Fibroblast of lung (primary cell): Measurements from ENCODE around the gene RGS2. TPM values are rescaled to one million over a fixed set of nuclear protein-coding genes. Genes with fewer than 3 reads are reported as not detected.

ENCODE experiments used
- DNase-seq, 2 donors: peaks; one replicate each; pipeline versions ENCODE4 v3.0.0 to v3.0.0-alpha.2; 2010; ENCODE audit warnings: low read depth in 2 of 2
- H2AFZ ChIP-seq: 2 replicates; pipeline ENCODE4 v1.5.1; 2012; ENCODE audit warnings: low read length, control low read depth, inconsistent platforms
- H3K27ac ChIP-seq: 2 replicates; pipeline ENCODE4 v1.5.1; 2011; ENCODE audit warnings: low read length, control low read depth; ENCODE audit not compliant: insufficient read depth
- H3K27me3 ChIP-seq: 2 replicates; pipeline ENCODE4 v1.5.1; 2011; ENCODE audit warnings: mild to moderate bottlenecking, low read length; ENCODE audit not compliant: control insufficient read depth, insufficient read depth
- H3K36me3 ChIP-seq: 2 replicates; pipeline ENCODE4 v1.5.1; 2011; ENCODE audit warnings: low read length; ENCODE audit not compliant: control insufficient read depth, insufficient read depth
- H3K4me1 ChIP-seq: 2 replicates; pipeline ENCODE4 v1.5.1; 2011; ENCODE audit warnings: low read length; ENCODE audit not compliant: control insufficient read depth, insufficient read depth; ENCODE audit errors: extremely low read depth
- H3K4me2 ChIP-seq: 2 replicates; pipeline ENCODE4 v1.5.1; 2011; ENCODE audit warnings: low read length, control low read depth; ENCODE audit not compliant: insufficient read depth; ENCODE audit errors: extremely low read depth
- H3K4me3 ChIP-seq, 4 experiments: fragments of 200-600 bp in 1 of 4; sonication (generic) in 1 of 4; replicated peaks in 1 of 4; 2 replicates each; pipeline ENCODE4 v1.5.1; 2011 to 2016; ENCODE audit warnings: low read length in 4 of 4, low read depth in 3 of 4, mild to moderate bottlenecking in 3 of 4, control low read depth in 2 of 4, inconsistent platforms in 1 of 4, mixed read lengths in 1 of 4; ENCODE audit not compliant: insufficient read depth in 1 of 4; ENCODE audit errors: control extremely low read depth in 1 of 4
- H3K79me2 ChIP-seq: 2 replicates; pipeline ENCODE4 v1.5.1; 2012; ENCODE audit warnings: mild to moderate bottlenecking, low read length, inconsistent platforms; ENCODE audit not compliant: control insufficient read depth, insufficient read depth
- H3K9ac ChIP-seq: 2 replicates; pipeline ENCODE4 v1.5.1; 2011; ENCODE audit warnings: mild to moderate bottlenecking, low read length, control low read depth; ENCODE audit not compliant: insufficient read depth
- H3K9me3 ChIP-seq: 2 replicates; pipeline ENCODE4 v1.5.1; 2012; ENCODE audit warnings: low read depth, low read length; ENCODE audit not compliant: control insufficient read depth, insufficient read depth
- H4K20me1 ChIP-seq: 2 replicates; pipeline ENCODE4 v1.5.1; 2011; ENCODE audit warnings: low read length; ENCODE audit not compliant: control insufficient read depth, insufficient read depth; ENCODE audit errors: extremely low read depth
- CTCF ChIP-seq, 2 donors: IDR thresholded peaks in 1 of 2; conservative IDR thresholded peaks in 1 of 2; 1 replicate in 1 of 2; 2 replicates in 1 of 2; pipeline ENCODE4 v1.5.1; 2011 to 2012; ENCODE audit warnings: low read length in 2 of 2, control low read depth in 1 of 2, inconsistent platforms in 1 of 2, low read depth in 1 of 2, mild to moderate bottlenecking in 1 of 2
- EZH2 ChIP-seq: IDR thresholded peaks from 2 replicates; pipeline ENCODE4 v1.5.1; 2012; ENCODE audit warnings: low read length, control low read depth, mild to moderate bottlenecking; ENCODE audit errors: missing control alignments
- polyA plus RNA-seq, 2 donors: library from polyadenylated mRNA; depleted of rRNA in 1 of 2; stranded (reverse) in 1 of 2; unstranded in 1 of 2; fragments of >200 nt; gene quantifications; 2 replicates each; pipeline ENCODE4 v1.2.1, GENCODE V29; 2011 to 2012; ENCODE audit warnings: missing spikeins in 1 of 2
- total RNA-seq: library from RNA; depleted of rRNA; stranded (reverse); fragments of >200 nt; gene quantifications from 2 replicates; pipeline ENCODE4 v1.2.1, GENCODE V29; 2014

RGS2 gene
- total and polyA plus RNA-seq, 2 donors (not counting 1 experiment from before 2014, with no cell fraction given): 31.7 to 43.9 TPM

GRCh38 chr1:192846950-192847349, 38.1 kb downstream of the RGS2 start:
- Histone ChIP-seq H2AFZ (no peak overlapping the region), H3K27ac (no peak overlapping the region), H3K36me3 (no peaks in the 10 kb centered on the region), H3K9ac (no peak overlapping the region), H3K9me3 (no peaks in the 10 kb centered on the region), H3K4me3 (no peak overlapping the region), H3K4me2 (no peak overlapping the region), H4K20me1 (no peaks in the 10 kb centered on the region), H3K4me1 (no peaks in the 10 kb centered on the region), H3K79me2 (no peaks in the 10 kb centered on the region), H3K27me3 (no peaks in the 10 kb centered on the region)
- TF ChIP-seq EZH2 (no peak), CTCF (conservative IDR thresholded peaks at IDR 0.05 in 1 of 2, IDR thresholded peaks at IDR 0.05 in 1 of 2; ENCODE audit: low read depth in 1 of 2, low read length in 2 of 2) (no peak)
- peak in 1 of 2 donors; percentile 4 for DNase-seq

DNA sequence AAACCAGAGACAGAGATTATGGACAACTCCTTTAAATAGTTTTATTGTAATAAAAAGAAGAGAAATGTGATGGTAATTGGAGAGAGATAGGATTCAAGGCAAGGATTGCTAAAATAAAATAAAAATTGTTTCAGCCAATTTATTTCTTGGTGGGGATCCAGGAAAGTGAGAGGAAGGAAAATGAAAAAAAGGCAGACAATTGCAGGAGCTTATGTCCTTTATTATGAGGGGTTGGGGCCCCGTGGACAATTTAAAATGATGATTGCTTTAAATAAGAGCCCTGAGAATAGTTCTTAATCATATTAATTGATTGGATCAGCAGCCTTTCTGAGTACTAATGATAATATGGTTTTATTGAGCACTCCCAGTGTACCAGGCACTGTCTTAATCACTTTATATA, 40.2 kb downstream of the RGS2 start:
- no peak overlapping the region for H3K4me3 ChIP-seq
- no peak for TF ChIP-seq CTCF (conservative IDR thresholded peaks at IDR 0.05 in 1 of 2, IDR thresholded peaks at IDR 0.05 in 1 of 2; ENCODE audit: low read depth in 1 of 2, low read length in 2 of 2)
- TF ChIP-seq EZH2: no peak
- no peaks in the 10 kb centered on the region for H3K9me3 ChIP-seq
- H3K79me2 ChIP-seq: no peaks in the 10 kb centered on the region
- no peak overlapping the region for H2AFZ ChIP-seq
- no peak overlapping the region for H3K4me2 ChIP-seq
- DNase-seq: no peak
- no peaks in the 10 kb centered on the region for H3K36me3 ChIP-seq
- H3K4me1 ChIP-seq: no peaks in the 10 kb centered on the region
- H3K9ac ChIP-seq: no peak overlapping the region
- no peaks in the 10 kb centered on the region for H4K20me1 ChIP-seq
- H3K27me3 ChIP-seq: no peaks in the 10 kb centered on the region
- no peak overlapping the region for H3K27ac ChIP-seq

GRCh38 chr1:192849442-192849841, 40.6 kb downstream of the RGS2 start:
- Histone ChIP-seq H3K36me3 (no peaks in the 10 kb centered on the region), H3K4me1 (no peaks in the 10 kb centered on the region), H2AFZ (no peak overlapping the region), H4K20me1 (no peaks in the 10 kb centered on the region), H3K9ac (no peak overlapping the region), H3K27ac (no peak overlapping the region), H3K4me3 (no peak overlapping the region), H3K27me3 (no peaks in the 10 kb centered on the region), H3K79me2 (no peaks in the 10 kb centered on the region), H3K9me3 (no peaks in the 10 kb centered on the region), H3K4me2 (no peak overlapping the region)
- TF ChIP-seq CTCF (conservative IDR thresholded peaks at IDR 0.05 in 1 of 2, IDR thresholded peaks at IDR 0.05 in 1 of 2; ENCODE audit: low read depth in 1 of 2, low read length in 2 of 2): no peak
- TF ChIP-seq EZH2: no peak
- DNase-seq: no peak
